ENCODE results near the gene NEO1.

The NEO1 gene

DNA sequence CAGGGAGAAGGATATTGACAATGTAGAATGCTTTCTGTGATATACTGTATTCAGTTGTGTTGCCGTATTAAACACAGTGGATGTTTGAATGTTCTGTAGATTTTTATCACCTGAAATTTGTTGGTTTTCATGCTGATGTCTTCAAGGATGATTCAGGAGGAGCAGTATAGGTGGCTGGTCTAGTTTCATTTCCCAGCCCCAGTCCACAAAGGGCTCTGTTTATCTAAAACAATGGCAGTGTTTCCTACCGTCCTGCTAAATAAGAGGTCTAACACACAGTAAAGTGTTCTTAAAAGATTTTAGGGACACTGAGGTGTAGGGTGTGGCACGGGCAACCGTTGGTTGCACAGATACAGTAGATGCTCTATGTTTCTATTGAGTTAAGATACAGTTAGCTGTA is 26.0 kb downstream of the NEO1 start:
- no peak for DNase-seq (ENCODE audit: low read depth in 3 of 3)

DNA sequence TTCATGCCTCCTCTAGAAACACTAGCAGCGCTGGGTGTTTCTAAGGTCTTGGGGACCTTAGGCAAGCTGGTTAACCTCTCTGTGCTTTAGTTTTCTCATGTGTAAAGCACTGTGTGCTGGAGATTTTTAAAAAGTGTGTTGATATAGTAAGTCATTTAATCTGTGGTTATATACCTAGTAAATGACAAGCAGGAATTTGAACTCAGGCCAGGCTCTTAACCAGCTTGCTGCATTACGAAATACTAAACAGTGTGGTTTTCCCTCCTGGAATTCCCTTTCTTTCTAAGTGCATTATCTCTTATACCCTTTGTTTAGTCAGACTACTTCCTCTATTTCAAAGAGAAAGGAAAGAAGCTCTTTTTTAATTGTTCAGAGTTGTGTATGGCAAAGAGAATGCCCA is 26.5 kb downstream of the NEO1 start:
- no peak for DNase-seq (ENCODE audit: low read depth in 3 of 3)

DNA sequence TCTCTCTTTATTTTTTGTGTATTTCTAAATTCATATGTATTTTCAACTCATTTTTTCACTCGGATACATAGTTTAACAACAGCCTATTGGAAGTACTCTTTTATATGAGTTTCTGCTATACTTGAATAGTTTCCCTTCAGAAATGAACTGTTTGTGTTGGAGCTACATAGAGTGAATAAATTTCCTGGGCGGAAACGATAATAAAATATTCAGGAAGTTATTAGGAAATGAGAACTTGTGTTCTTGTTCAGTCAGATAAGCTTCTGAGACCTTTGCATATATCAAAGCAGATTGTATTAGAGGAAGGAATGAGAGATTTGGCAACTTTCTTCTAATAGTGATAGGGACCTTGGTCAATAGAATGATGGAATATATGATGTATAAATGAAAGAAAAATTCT is 27.3 kb downstream of the NEO1 start:
- DNase-seq (ENCODE audit: low read depth in 3 of 3) = no peak

DNA sequence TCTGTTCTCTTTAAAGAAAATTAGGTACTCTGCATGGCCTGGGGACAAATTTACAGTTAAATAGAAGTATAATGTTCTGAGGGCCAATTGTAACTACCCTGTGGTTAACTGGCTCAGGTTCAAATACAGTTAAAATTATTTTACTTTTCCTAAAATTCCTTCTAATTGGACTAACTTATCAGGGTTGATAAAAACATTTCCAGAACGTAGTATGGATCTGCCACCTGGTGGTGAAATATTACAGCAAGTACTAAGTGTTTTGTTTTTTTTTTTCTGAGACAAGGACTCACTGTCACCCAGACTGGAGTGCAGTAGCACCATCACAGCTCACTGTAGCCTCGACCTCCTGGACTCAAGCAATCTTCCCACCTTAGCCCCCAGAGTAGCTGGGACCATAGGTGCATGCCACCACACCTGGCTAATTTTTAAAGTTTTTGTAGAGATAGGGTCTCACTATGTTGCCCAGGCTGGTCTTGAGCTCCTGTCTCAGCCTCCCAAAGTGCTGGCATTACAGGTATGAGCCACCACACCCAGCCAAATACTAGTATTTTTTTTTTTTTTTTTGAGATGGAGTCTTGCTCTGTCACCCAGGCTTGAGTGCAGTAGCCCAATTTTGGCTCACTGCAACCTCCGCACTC is 29.2 kb downstream of the NEO1 start:
- no peak for DNase-seq (ENCODE audit: low read depth in 3 of 3)

DNA sequence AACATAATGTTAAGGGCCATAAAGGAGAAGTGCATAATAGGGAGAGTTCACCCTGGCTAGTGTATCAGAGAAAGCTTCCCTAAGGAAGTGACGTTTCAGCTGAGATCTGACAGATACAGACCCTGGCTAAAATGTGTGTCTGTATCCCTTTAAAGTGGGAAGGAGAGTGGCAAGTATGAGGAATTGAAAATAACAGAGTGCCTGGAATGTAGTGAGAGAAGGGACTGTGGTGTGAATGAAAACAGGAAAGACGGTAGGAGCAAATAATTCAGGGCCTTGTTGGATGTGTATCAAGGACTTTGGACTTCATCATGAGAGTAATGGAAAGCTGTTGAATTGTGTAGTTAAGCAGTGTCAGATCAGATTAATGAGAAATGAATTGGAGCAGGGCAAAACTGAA is 30.5 kb downstream of the NEO1 start:
- no peak for DNase-seq (ENCODE audit: low read depth in 3 of 3)

GRCh38 chr15:73087098-73087497 is 34.8 kb downstream of the NEO1 start:
- no peak for DNase-seq (ENCODE audit: low read depth in 3 of 3)

DNA sequence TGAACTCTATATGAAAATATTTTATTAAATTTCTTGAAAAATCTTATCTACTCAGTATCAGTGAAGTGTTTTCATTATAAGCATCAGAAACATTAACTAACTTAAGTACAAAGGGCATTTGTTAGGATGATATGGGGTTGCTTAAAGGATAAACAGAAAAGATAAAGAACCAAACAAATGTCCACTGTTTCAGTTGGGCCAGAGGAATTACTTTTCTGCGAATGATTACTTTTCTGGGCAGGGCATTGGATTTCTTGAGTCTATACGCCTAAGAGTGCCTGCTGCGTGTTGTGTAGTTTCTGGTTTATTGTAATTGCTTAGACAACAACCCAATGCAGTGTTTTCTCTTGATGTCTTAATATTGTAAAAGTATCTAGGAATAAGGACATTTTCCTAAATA is 52.8 kb downstream of the NEO1 start:
- DNase-seq (ENCODE audit: low read depth in 3 of 3) = no peak

GRCh38 chr15:73108676-73109075 is 56.4 kb downstream of the NEO1 start:
- no peak for DNase-seq (ENCODE audit: low read depth in 3 of 3)

DNA sequence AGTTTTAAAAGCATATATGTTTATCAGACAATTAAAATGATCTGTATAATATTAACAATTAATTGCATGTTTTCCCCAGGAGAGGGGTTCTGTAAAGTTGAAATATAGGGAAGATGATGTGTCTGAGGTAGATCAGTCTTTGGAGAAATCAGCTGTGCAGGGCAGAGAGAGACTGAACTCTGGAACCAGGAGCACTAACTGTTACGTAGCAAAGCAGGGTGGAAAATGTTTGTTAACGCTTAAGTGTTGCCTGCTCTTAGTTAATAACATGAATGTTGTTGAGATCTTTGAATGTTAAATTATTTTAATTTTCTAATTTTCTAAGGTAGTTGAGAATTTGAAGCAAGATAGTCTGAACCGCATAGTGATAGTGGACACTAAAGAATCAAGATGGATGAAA is 57.5 kb downstream of the NEO1 start:
- DNase-seq (ENCODE audit: low read depth in 3 of 3) = no peak

- no peak for DNase-seq (ENCODE audit: low read depth in 3 of 3)
Measured at GRCh38 chr15:73110201-73110600, 57.9 kb downstream of the NEO1 start.

GRCh38 chr15:73114064-73114463 is 61.8 kb downstream of the NEO1 start:
- no peak for DNase-seq (ENCODE audit: low read depth in 3 of 3)

GRCh38 chr15:73116164-73116563 is 63.9 kb downstream of the NEO1 start:
- DNase-seq (ENCODE audit: low read depth in 3 of 3) = no peak

- DNase-seq (ENCODE audit: low read depth in 3 of 3) = no peak
Measured at GRCh38 chr15:73118055-73118454, 65.8 kb downstream of the NEO1 start.

- DNase-seq (ENCODE audit: low read depth in 3 of 3) = no peak
Measured at GRCh38 chr15:73119478-73119877, 67.2 kb downstream of the NEO1 start.

- DNase-seq (ENCODE audit: low read depth in 3 of 3) = no peak
Measured at GRCh38 chr15:73120269-73120668, 68.0 kb downstream of the NEO1 start.

DNA sequence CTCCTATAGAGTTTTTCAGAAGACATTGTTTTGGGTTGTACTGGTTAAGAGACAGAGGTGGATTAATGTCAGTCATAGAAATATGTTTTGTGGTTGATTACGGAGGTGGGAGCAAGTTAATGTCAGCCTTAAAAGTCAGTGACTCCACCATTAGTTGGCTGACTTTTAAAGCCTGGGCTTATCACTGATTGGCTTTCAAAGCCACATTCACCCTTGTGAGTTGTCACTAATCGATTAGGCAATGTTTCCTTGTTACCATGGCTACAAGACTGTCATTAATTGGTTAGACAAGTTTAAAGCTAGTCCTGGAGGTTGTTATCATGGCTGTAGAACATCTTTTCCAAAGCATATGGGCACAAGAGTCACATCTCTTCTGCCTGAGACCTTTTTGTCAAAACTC is 73.0 kb downstream of the NEO1 start:
- no peak for DNase-seq (ENCODE audit: low read depth in 3 of 3)

DNA sequence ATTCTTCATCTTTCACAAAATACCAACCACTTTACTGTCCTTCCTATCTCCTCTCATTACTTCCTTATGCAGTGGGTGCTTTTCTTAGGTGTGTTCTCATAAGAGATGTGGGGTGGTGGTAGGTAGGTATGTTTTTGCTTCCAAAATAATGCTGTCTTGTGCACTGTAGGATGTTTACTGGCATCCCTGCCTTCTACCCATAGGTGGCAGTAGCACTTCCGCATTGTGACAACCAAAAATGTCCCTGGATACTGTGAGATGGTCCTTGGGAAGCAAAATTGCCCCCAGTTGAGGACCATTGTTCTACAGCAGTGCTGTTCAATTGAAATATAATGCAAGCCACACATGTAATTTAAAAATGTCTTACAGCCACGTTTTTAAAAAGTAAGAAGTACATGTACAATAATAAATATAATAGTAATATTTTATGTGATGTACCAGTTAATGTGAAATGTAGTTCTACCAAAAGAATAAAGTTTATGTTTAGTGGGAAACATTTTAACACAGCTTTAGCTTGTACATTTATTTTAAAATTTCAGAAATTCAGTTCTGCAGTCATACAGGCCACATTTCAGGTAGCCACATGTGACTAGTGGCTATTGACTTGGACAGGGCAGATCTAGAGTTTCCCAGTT is 75.2 kb downstream of the NEO1 start:
- no peak for DNase-seq (ENCODE audit: low read depth in 3 of 3)

DNA sequence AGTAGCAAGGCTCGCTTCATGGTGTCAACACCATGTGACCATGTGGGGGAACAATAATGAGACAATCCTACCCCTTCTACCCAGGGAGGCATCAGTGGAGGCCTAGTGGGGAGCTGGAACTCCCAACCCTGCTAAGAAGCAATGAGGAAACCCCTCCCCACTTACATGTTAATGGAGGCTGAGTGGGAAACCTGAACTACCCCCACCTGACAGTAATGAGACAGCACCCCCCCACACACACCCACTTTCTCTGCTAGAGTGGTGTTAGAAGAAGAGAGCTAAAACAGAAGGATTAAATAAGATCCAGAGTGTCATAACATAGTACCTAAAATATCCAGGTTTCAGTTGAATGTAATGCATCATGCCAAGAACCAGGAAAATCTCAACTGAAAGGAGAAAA is 78.6 kb downstream of the NEO1 start:
- DNase-seq (ENCODE audit: low read depth in 3 of 3) = no peak

- no peak for DNase-seq (ENCODE audit: low read depth in 3 of 3)
Measured at GRCh38 chr15:73134196-73134595, 81.9 kb downstream of the NEO1 start.

GRCh38 chr15:73139041-73139743 is 86.9 kb downstream of the NEO1 start:
- no peak for DNase-seq (ENCODE audit: low read depth in 3 of 3)

- no peak for DNase-seq (ENCODE audit: low read depth in 3 of 3)
Measured at GRCh38 chr15:73139744-73140553, 87.7 kb downstream of the NEO1 start.

- no peak for DNase-seq (ENCODE audit: low read depth in 3 of 3)
Measured at GRCh38 chr15:73141216-73141900, 89.1 kb downstream of the NEO1 start.

Data from stimulated activated CD4-positive, alpha-beta T cell treated with anti-CD3 and anti-CD28 coated beads, TNF-alpha, amount 100 ng/mL, for 48 hours (primary cell).